GF-D8 (cell line): ENCODE measurements around the gene TBCCD1.
"Not testable (repeated sequence)": the region's sequence is repeated elsewhere in the genome, so short reads cannot be mapped to it uniquely, and the experiment has no call there.

Experiments used
- DNase-seq: peaks from one replicate; lab custom pipeline; 2025; lab: John Stamatoyannopoulos, UW

Gene TBCCD1

GRCh38 chr3:186596568-186597287 lies 29.6 kb upstream of the TBCCD1 start:
- DNase-seq, result no peak

GRCh38 chr3:186594591-186595113 lies 27.5 kb upstream of the TBCCD1 start:
- no peak for DNase-seq

- no peak for DNase-seq
Observed at GRCh38 chr3:186593862-186594261, 26.7 kb upstream of the TBCCD1 start.

GRCh38 chr3:186592682-186593081 lies 25.5 kb upstream of the TBCCD1 start:
- DNase-seq, result no peak

GRCh38 chr3:186590580-186591295 lies 23.6 kb upstream of the TBCCD1 start:
- DNase-seq, result no peak

- DNase-seq, result no peak
Observed at GRCh38 chr3:186589856-186590579, 22.9 kb upstream of the TBCCD1 start.

- no peak for DNase-seq
Observed at GRCh38 chr3:186589121-186589520, 22.0 kb upstream of the TBCCD1 start.

- DNase-seq, result no peak
Observed at GRCh38 chr3:186588632-186589031, 21.5 kb upstream of the TBCCD1 start.

GRCh38 chr3:186587183-186587582 lies 20.0 kb upstream of the TBCCD1 start:
- no peak for DNase-seq

- DNase-seq, result not testable (repeated sequence)
Observed at GRCh38 chr3:186586245-186586644, 19.1 kb upstream of the TBCCD1 start.

GRCh38 chr3:186583831-186584230 lies 16.7 kb upstream of the TBCCD1 start:
- DNase-seq, result no peak

- DNase-seq, result no peak
Observed at GRCh38 chr3:186582541-186582940, 15.4 kb upstream of the TBCCD1 start.

- no peak for DNase-seq
Observed at GRCh38 chr3:186580785-186581184, 13.6 kb upstream of the TBCCD1 start.

GRCh38 chr3:186577521-186577920 lies 10.4 kb upstream of the TBCCD1 start:
- DNase-seq, result no peak

- DNase-seq, result peak; percentile 26
Observed at GRCh38 chr3:186571644-186572013, 4.5 kb upstream of the TBCCD1 start.

GRCh38 chr3:186570941-186571643 lies 4.0 kb upstream of the TBCCD1 start:
- no peak for DNase-seq

GRCh38 chr3:186570096-186570940 lies 3.2 kb upstream of the TBCCD1 start, which contains the start of gene DNAJB11:
Gene DNAJB11 (plus strand): TSS chr3:186570720. CDS start chr3:186570898, 178 bp downstream.
- DNase-seq, result peak; percentile 99

- DNase-seq, result no peak
Observed at GRCh38 chr3:186569779-186570095, 2.6 kb upstream of the TBCCD1 start.

- DNase-seq, result not testable (repeated sequence)
Observed at GRCh38 chr3:186569361-186569760, 2.2 kb upstream of the TBCCD1 start.

GRCh38 chr3:186566772-186567071 lies 417 bp downstream of the TBCCD1 start:
- DNase-seq, result peak; percentile 22

- DNase-seq, result no peak
Observed at GRCh38 chr3:186564586-186564985, 2.6 kb downstream of the TBCCD1 start.
